Chondrocyte (in vitro differentiated cells): ENCODE measurements around the gene NPAT. TPM values are rescaled to one million over a fixed set of nuclear protein-coding genes. Genes with fewer than 3 reads are reported as not detected.

Experiments used
- DNase-seq: peaks from one replicate; pipeline ENCODE4 v3.0.0; 2021; ENCODE audit warnings: mixed read lengths, low spot score
- H3K27ac Mint-ChIP-seq: one replicate; pipeline ENCODE4 v1.8.0; 2021; ENCODE audit warnings: mild to moderate bottlenecking, moderate library complexity, mixed read lengths; ENCODE audit not compliant: unreplicated experiment
- H3K27me3 Mint-ChIP-seq: 2 replicates; pipeline ENCODE4 v1.8.0; 2021; ENCODE audit warnings: low read depth, mixed read lengths
- H3K36me3 Mint-ChIP-seq: 2 replicates; pipeline ENCODE4 v1.8.0; 2021; ENCODE audit warnings: low read depth, mixed read lengths
- H3K4me1 Mint-ChIP-seq: 2 replicates; pipeline ENCODE4 v1.8.0; 2021; ENCODE audit warnings: low read depth, mild to moderate bottlenecking, mixed read lengths
- H3K4me3 Mint-ChIP-seq: one replicate; pipeline ENCODE4 v1.8.0; 2021; ENCODE audit warnings: mild to moderate bottlenecking, moderate library complexity, mixed read lengths; ENCODE audit not compliant: unreplicated experiment
- H3K9me3 Mint-ChIP-seq: 2 replicates; pipeline ENCODE4 v1.8.0; 2021; ENCODE audit warnings: low read depth, mixed read lengths
- CTCF ChIP-seq: fragments of 200-600 bp; sonication (generic); IDR thresholded peaks from 2 replicates; pipeline ENCODE4 v1.5.0; 2021; ENCODE audit warnings: antibody characterized with exemption, mild to moderate bottlenecking, moderate library complexity
- total RNA-seq: library from RNA; stranded (reverse); gene quantifications from 3 replicates; pipeline ENCODE4 v1.2.1, GENCODE V29; 2021

NPAT gene
- total RNA-seq, 1 donor from 2014 or later, result 9.7 TPM

GRCh38 chr11:108210441-108210840 lies 12.0 kb downstream of the NPAT start:
- Mint-ChIP-seq H3K9me3 (peaks cover 2% of the 10 kb centered on the region), H3K36me3 (peaks cover 17% of the 10 kb centered on the region), H3K27me3 (no peaks in the 10 kb centered on the region), H3K4me1 (no peaks in the 10 kb centered on the region), H3K4me3 (no peak overlapping the region), H3K27ac (no peak overlapping the region)
- no peak for TF ChIP-seq CTCF
- no peak for DNase-seq

- Mint-ChIP-seq H3K9me3 (peaks cover 6% of the 10 kb centered on the region), H3K27ac (no peak overlapping the region), H3K27me3 (no peaks in the 10 kb centered on the region), H3K4me1 (peaks cover 4% of the 10 kb centered on the region), H3K36me3 (peaks cover 22% of the 10 kb centered on the region), H3K4me3 (no peak overlapping the region)
- no peak for TF ChIP-seq CTCF
- no peak for DNase-seq
Observed at GRCh38 chr11:108207683-108208060, 14.8 kb downstream of the NPAT start.

- Mint-ChIP-seq H3K27ac (no peak overlapping the region), H3K27me3 (no peaks in the 10 kb centered on the region), H3K4me1 (peaks cover 4% of the 10 kb centered on the region), H3K9me3 (peaks cover 6% of the 10 kb centered on the region), H3K4me3 (no peak overlapping the region), H3K36me3 (peaks cover 22% of the 10 kb centered on the region)
- no peak for DNase-seq
- TF ChIP-seq CTCF, result no peak
Observed at GRCh38 chr11:108206969-108207682, 15.3 kb downstream of the NPAT start.

GRCh38 chr11:108206171-108206570 lies 16.3 kb downstream of the NPAT start:
- no peak overlapping the region for H3K4me3 Mint-ChIP-seq
- TF ChIP-seq CTCF, result no peak
- peaks cover 20% of the 10 kb centered on the region for H3K36me3 Mint-ChIP-seq
- H3K9me3 Mint-ChIP-seq, result peaks cover 6% of the 10 kb centered on the region
- H3K27me3 Mint-ChIP-seq, result no peaks in the 10 kb centered on the region
- no peak for DNase-seq
- peaks cover 4% of the 10 kb centered on the region for H3K4me1 Mint-ChIP-seq
- H3K27ac Mint-ChIP-seq, result no peak overlapping the region

- peaks cover 10% of the 10 kb centered on the region for H3K4me1 Mint-ChIP-seq
- H3K27ac Mint-ChIP-seq, result no peak overlapping the region
- no peak overlapping the region for H3K4me3 Mint-ChIP-seq
- H3K27me3 Mint-ChIP-seq, result no peaks in the 10 kb centered on the region
- peaks cover 13% of the 10 kb centered on the region for H3K36me3 Mint-ChIP-seq
- no peak for TF ChIP-seq CTCF
- peaks cover 4% of the 10 kb centered on the region for H3K9me3 Mint-ChIP-seq
- no peak for DNase-seq
Observed at GRCh38 chr11:108204929-108205499, 17.4 kb downstream of the NPAT start.
